Measurements from ENCODE around the gene TEX11.

DNA sequence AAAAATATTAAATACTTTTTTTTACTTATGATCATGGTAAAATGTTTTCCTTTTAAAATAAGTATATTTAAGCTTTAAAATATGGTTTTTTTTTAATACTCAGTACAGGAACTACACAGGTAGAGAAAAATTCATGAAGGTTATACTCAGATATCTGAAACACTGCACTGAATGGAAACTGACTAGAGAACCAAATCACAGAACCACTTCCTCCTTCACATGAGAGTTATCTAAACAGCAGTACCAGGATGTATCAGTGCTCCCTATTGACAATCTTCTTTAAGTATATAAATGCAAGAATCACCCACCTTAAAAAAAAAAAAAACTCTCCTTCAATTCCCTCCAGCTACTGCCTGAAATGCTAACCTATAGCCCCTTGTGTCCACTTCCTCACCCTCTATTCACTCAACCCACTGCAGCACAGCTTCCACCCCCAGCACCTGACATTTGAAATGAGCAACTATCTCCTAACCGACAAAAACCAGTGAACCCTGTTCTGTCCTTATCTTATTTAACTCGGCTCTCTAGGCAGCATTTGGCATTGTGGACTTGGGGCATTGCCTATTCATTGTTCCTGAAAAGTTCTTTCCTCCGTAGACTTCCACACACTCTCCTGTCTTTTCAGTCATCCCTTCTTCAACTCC, 13.3 kb upstream of the TEX11 start:
- TF ChIP-seq, protein P1, sequence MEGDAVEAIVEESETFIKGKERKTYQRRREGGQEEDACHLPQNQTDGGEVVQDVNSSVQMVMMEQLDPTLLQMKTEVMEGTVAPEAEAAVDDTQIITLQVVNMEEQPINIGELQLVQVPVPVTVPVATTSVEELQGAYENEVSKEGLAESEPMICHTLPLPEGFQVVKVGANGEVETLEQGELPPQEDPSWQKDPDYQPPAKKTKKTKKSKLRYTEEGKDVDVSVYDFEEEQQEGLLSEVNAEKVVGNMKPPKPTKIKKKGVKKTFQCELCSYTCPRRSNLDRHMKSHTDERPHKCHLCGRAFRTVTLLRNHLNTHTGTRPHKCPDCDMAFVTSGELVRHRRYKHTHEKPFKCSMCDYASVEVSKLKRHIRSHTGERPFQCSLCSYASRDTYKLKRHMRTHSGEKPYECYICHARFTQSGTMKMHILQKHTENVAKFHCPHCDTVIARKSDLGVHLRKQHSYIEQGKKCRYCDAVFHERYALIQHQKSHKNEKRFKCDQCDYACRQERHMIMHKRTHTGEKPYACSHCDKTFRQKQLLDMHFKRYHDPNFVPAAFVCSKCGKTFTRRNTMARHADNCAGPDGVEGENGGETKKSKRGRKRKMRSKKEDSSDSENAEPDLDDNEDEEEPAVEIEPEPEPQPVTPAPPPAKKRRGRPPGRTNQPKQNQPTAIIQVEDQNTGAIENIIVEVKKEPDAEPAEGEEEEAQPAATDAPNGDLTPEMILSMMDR (IDR thresholded peaks at IDR 0.05; ENCODE audit: low read length), result no peak
- no peak for TF ChIP-seq EZH2phosphoT487 (IDR thresholded peaks at IDR 0.05; ENCODE audit: low read length)
- TF ChIP-seq EZH2 (optimal IDR thresholded peaks at IDR 0.05; ENCODE audit: low read depth, low read length), result no peak

Measured in MM.1S (cell line).